ENCODE data around the gene OPCML. TPM values are rescaled to one million over a fixed set of nuclear protein-coding genes. Genes with fewer than 3 reads are reported as not detected.

The OPCML gene
- total RNA-seq, 4 donors from 2014 or later: 0.06 to 0.83 (median 0.24) TPM

- Histone ChIP-seq H3K27me3 (peaks cover 0 to 13% (median 0%) of the 10 kb centered on the region in 4 donors), H3K9me3 (peaks cover 0 to 8% (median 3%) of the 10 kb centered on the region in 4 donors), H3K4me3 (no peak overlapping the region), H3K4me1 (no peaks in the 10 kb centered on the region), H3K36me3 (no peaks in the 10 kb centered on the region), H3K27ac (replicated peaks in 1 of 4) (no peak overlapping the region)
- TF ChIP-seq POLR2A (IDR thresholded peaks at IDR 0.05; ENCODE audit: low read depth): no peak
- TF ChIP-seq CTCF (IDR thresholded peaks at IDR 0.05): no peak
- no peak for TF ChIP-seq EP300 (IDR thresholded peaks at IDR 0.05)
- TF ChIP-seq POLR2AphosphoS5 (IDR thresholded peaks at IDR 0.05): no peak
- DNase-seq (ENCODE audit: extremely low spot score): no peak
- intact Hi-C loops (cut with DNase I): no loop called here
- WGBS: 47% methylated on average over 3 of the region's 3 CpGs
These were observed 296.9 kb downstream of the OPCML start for GRCh38 chr11:133235381-133235780.

GRCh38 chr11:133234883-133235282, 297.4 kb downstream of the OPCML start:
- 53% methylated on average over 9 of the region's 9 CpGs for WGBS
- Histone ChIP-seq H3K27ac (replicated peaks in 1 of 4) (no peak overlapping the region), H3K36me3 (no peaks in the 10 kb centered on the region), H3K9me3 (peaks cover 0 to 8% (median 3%) of the 10 kb centered on the region in 4 donors), H3K4me3 (no peak overlapping the region), H3K4me1 (no peaks in the 10 kb centered on the region), H3K27me3 (peaks cover 0 to 13% (median 0%) of the 10 kb centered on the region in 4 donors)
- DNase-seq (ENCODE audit: extremely low spot score): no peak
- TF ChIP-seq CTCF (IDR thresholded peaks at IDR 0.05) (no peak), POLR2AphosphoS5 (IDR thresholded peaks at IDR 0.05) (no peak), EP300 (IDR thresholded peaks at IDR 0.05) (no peak), POLR2A (IDR thresholded peaks at IDR 0.05; ENCODE audit: low read depth) (no peak)
- intact Hi-C loops (cut with DNase I): no loop called here

GRCh38 chr11:133232665-133233064, 299.6 kb downstream of the OPCML start:
- intact Hi-C loops (cut with DNase I): no loop called here
- no peaks in the 10 kb centered on the region for H3K36me3 ChIP-seq
- no peak overlapping the region for H3K27ac ChIP-seq (replicated peaks in 1 of 4)
- DNase-seq (ENCODE audit: extremely low spot score): no peak
- H3K4me3 ChIP-seq: no peak overlapping the region
- H3K9me3 ChIP-seq: peaks cover 0 to 8% (median 3%) of the 10 kb centered on the region in 4 donors
- peaks cover 0 to 13% (median 11%) of the 10 kb centered on the region in 4 donors for H3K4me1 ChIP-seq
- peaks cover 0 to 13% (median 0%) of the 10 kb centered on the region in 4 donors for H3K27me3 ChIP-seq
- 72% methylated on average over 2 of the region's 2 CpGs for WGBS
- TF ChIP-seq CTCF (IDR thresholded peaks at IDR 0.05) (no peak), EP300 (IDR thresholded peaks at IDR 0.05) (no peak), POLR2A (IDR thresholded peaks at IDR 0.05; ENCODE audit: low read depth) (no peak), POLR2AphosphoS5 (IDR thresholded peaks at IDR 0.05) (no peak)

- H3K4me1 ChIP-seq: peaks cover 0 to 13% (median 11%) of the 10 kb centered on the region in 4 donors
- 96% methylated on average over 5 of the region's 5 CpGs for WGBS
- no peaks in the 10 kb centered on the region for H3K36me3 ChIP-seq
These were observed 301.9 kb downstream of the OPCML start for GRCh38 chr11:133230431-133230830.

More at GRCh38 chr11:133230431-133230830, 301.9 kb downstream of the OPCML start:
- intact Hi-C loops (cut with DNase I): no loop called here
- no peak overlapping the region for H3K27ac ChIP-seq (replicated peaks in 1 of 4)
- TF ChIP-seq CTCF (IDR thresholded peaks at IDR 0.05): no peak
- no peak for TF ChIP-seq POLR2AphosphoS5 (IDR thresholded peaks at IDR 0.05)
- no peak for TF ChIP-seq EP300 (IDR thresholded peaks at IDR 0.05)
- no peak for TF ChIP-seq POLR2A (IDR thresholded peaks at IDR 0.05; ENCODE audit: low read depth)
- no peak overlapping the region for H3K4me3 ChIP-seq
- H3K27me3 ChIP-seq: peaks cover 0 to 11% (median 0%) of the 10 kb centered on the region in 4 donors
- H3K9me3 ChIP-seq: peaks cover 0 to 8% (median 3%) of the 10 kb centered on the region in 4 donors
- no peak for DNase-seq (ENCODE audit: extremely low spot score)

All from esophagus muscularis mucosa (tissue), 4 donors.